Loucy (cell line): ENCODE measurements around the gene CDH8.

Experiments used
- EZH2phosphoT487 ChIP-seq: fragments of 200-600 bp; IDR thresholded peaks from 2 replicates; pipeline ENCODE4 v1.6.1; 2018; ENCODE audit warnings: antibody characterized with exemption, mild to moderate bottlenecking, moderate library complexity, borderline replicate concordance
- TF ChIP-seq, protein P1 (sequence below): fragments of 200-600 bp; sonication (generic); conservative IDR thresholded peaks from 2 replicates; pipeline ENCODE4 v1.5.1; 2014; ENCODE audit warnings: mild to moderate bottlenecking, antibody characterized with exemption, low read length

GRCh38 chr16:62077998-62078397 is 41.8 kb upstream of the CDH8 start:
- TF ChIP-seq, protein P1, sequence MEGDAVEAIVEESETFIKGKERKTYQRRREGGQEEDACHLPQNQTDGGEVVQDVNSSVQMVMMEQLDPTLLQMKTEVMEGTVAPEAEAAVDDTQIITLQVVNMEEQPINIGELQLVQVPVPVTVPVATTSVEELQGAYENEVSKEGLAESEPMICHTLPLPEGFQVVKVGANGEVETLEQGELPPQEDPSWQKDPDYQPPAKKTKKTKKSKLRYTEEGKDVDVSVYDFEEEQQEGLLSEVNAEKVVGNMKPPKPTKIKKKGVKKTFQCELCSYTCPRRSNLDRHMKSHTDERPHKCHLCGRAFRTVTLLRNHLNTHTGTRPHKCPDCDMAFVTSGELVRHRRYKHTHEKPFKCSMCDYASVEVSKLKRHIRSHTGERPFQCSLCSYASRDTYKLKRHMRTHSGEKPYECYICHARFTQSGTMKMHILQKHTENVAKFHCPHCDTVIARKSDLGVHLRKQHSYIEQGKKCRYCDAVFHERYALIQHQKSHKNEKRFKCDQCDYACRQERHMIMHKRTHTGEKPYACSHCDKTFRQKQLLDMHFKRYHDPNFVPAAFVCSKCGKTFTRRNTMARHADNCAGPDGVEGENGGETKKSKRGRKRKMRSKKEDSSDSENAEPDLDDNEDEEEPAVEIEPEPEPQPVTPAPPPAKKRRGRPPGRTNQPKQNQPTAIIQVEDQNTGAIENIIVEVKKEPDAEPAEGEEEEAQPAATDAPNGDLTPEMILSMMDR, result peak; percentile 53
- TF ChIP-seq EZH2phosphoT487, result no peak
